ENCODE data around the gene TRIM10. TPM values are rescaled to one million over a fixed set of nuclear protein-coding genes. Genes with fewer than 3 reads are reported as not detected.

The TRIM10 gene
- total RNA-seq, 2 experiments from 2014 or later = not detected

GRCh38 chr6:30111266-30111856, 49.6 kb downstream of the TRIM10 start:
- POLR2A ChIA-PET = no interaction called here

GRCh38 chr6:30104661-30105060, 56.4 kb downstream of the TRIM10 start:
- ChIA-PET CTCF (interaction anchor here (1.0 to 6.5 kb wide), 4 partner anchors 20 to 44 kb away, joined by 3 to 136 read pairs (median 14); partner anchors contain the start of genes POLR1H and PPP1R11), POLR2A (no interaction called here)

More at GRCh38 chr6:30111266-30111856, 49.6 kb downstream of the TRIM10 start:
- CTCF ChIA-PET = interaction anchor here (3.9 kb wide), 1 partner anchor 20 kb away, joined by 18 read pairs; no protein-coding TSS in a partner anchor

GRCh38 chr6:30103872-30104179, 57.2 kb downstream of the TRIM10 start:
- ChIA-PET POLR2A (interaction anchor here (0.8 kb wide), 1 partner anchor 27 kb away, joined by 3 read pairs; no protein-coding TSS in a partner anchor), CTCF (interaction anchor here (0.9 to 6.5 kb wide), 15 partner anchors 12 to 370 kb away, joined by 3 to 136 read pairs (median 4); partner anchors contain the start of genes POLR1H, PPP1R11 and RNF39)

- ChIA-PET POLR2A (interaction anchor here (0.5 to 0.8 kb wide), 2 partner anchors 10 to 28 kb away, joined by 3 read pairs; partner anchors contain the start of gene TRIM31), CTCF (interaction anchor here (0.6 to 6.5 kb wide), 19 partner anchors 12 to 1973 kb away, joined by 3 to 136 read pairs (median 4); partner anchors contain the start of genes RNF39 and TRIM39)
These were observed 57.8 kb downstream of the TRIM10 start for GRCh38 chr6:30102970-30103871.

- CTCF ChIA-PET = interaction anchor here (0.6 to 6.5 kb wide), 22 partner anchors 11 to 1973 kb away, joined by 3 to 136 read pairs (median 4); partner anchors contain the start of genes POLR1H, RNF39 and TRIM39
- POLR2A ChIA-PET = no interaction called here
These were observed 58.5 kb downstream of the TRIM10 start for GRCh38 chr6:30102414-30102969.

Other genes with a start within 250 kb of the TRIM10 start
- 1,000 to 10,000 TPM; 1,039 to 1,049 TPM for gene HLA-A, start 218.7 kb downstream of the TRIM10 start, total RNA-seq
- gene POLR1H, start 99.9 kb downstream of the TRIM10 start, total RNA-seq = 10 to 100 TPM; 49.6 to 52.7 TPM
- 10 to 100 TPM; 55.8 to 58.8 TPM for gene PPP1R11, start 94.0 kb downstream of the TRIM10 start, total RNA-seq
- not detected for gene RNF39, start 85.4 kb downstream of the TRIM10 start, total RNA-seq
- not detected for gene TRIM31, start 48.1 kb downstream of the TRIM10 start, total RNA-seq
- not detected for gene TRIM40, start 25.1 kb downstream of the TRIM10 start, total RNA-seq
- not detected for gene TRIM15, start 2.3 kb upstream of the TRIM10 start, total RNA-seq
- gene TRIM26, start 52.2 kb upstream of the TRIM10 start, total RNA-seq = 10 to 100 TPM; 77.0 to 86.9 TPM
- 10 to 100 TPM; 18.6 to 20.6 TPM for gene TRIM39, start 165.7 kb upstream of the TRIM10 start, total RNA-seq
- 10 to 100 TPM; 38.2 to 42.3 TPM for gene RPP21, start 183.9 kb upstream of the TRIM10 start, total RNA-seq

Measured in activated CD8-positive, alpha-beta memory T cell treated with anti-CD3 and anti-CD28 coated beads for 36 hours (primary cell).